Globus pallidus (tissue), 1 donor: ENCODE data around the gene SEL1L2.
A peak's percentile ranks its signal among the peaks of the same experiment; 100 is the strongest.

ENCODE experiments used
- DNase-seq: peaks from one replicate; pipeline ENCODE4 v3.0.0-alpha.2; 2015; ENCODE audit warnings: low spot score

The SEL1L2 gene

GRCh38 chr20:13863244-13863643, 127.2 kb downstream of the SEL1L2 start:
- no peak for DNase-seq

GRCh38 chr20:13862245-13862644, 128.2 kb downstream of the SEL1L2 start:
- no peak for DNase-seq

GRCh38 chr20:13858871-13859270, 131.5 kb downstream of the SEL1L2 start:
- DNase-seq = no peak

GRCh38 chr20:13858439-13858838, 132.0 kb downstream of the SEL1L2 start:
- no peak for DNase-seq

- peak; percentile 28 for DNase-seq
These were observed 132.5 kb downstream of the SEL1L2 start for GRCh38 chr20:13857961-13858360.

GRCh38 chr20:13857304-13857703, 133.1 kb downstream of the SEL1L2 start:
- DNase-seq = peak; percentile 25

GRCh38 chr20:13856354-13856753, 134.1 kb downstream of the SEL1L2 start:
- DNase-seq = peak; percentile 86

- no peak for DNase-seq
These were observed 134.8 kb downstream of the SEL1L2 start for GRCh38 chr20:13855613-13856012.

GRCh38 chr20:13852306-13852705, 138.1 kb downstream of the SEL1L2 start:
- DNase-seq = no peak

GRCh38 chr20:13851279-13851678, 139.1 kb downstream of the SEL1L2 start:
- DNase-seq = no peak

- DNase-seq = no peak
These were observed 146.1 kb downstream of the SEL1L2 start for GRCh38 chr20:13844296-13844695.

- no peak for DNase-seq
These were observed 149.2 kb downstream of the SEL1L2 start for GRCh38 chr20:13841206-13841605.

- no peak for DNase-seq
These were observed 150.3 kb downstream of the SEL1L2 start for GRCh38 chr20:13840093-13840465.

- no peak for DNase-seq
These were observed 150.9 kb downstream of the SEL1L2 start for GRCh38 chr20:13839421-13840092.

GRCh38 chr20:13838664-13839063, 151.8 kb downstream of the SEL1L2 start:
- DNase-seq = no peak

GRCh38 chr20:13831476-13831875, 158.9 kb downstream of the SEL1L2 start:
- no peak for DNase-seq

- DNase-seq = no peak
These were observed 164.9 kb downstream of the SEL1L2 start for GRCh38 chr20:13825465-13825864.

GRCh38 chr20:13824459-13824858, 166.0 kb downstream of the SEL1L2 start:
- DNase-seq = no peak

GRCh38 chr20:13822459-13822858, 168.0 kb downstream of the SEL1L2 start:
- DNase-seq = no peak

- no peak for DNase-seq
These were observed 168.5 kb downstream of the SEL1L2 start for GRCh38 chr20:13821876-13822275.

GRCh38 chr20:13819885-13820645, 170.3 kb downstream of the SEL1L2 start:
- DNase-seq = peak; percentile 25

- no peak for DNase-seq
These were observed 173.1 kb downstream of the SEL1L2 start for GRCh38 chr20:13817342-13817741.

- no peak for DNase-seq
These were observed 173.7 kb downstream of the SEL1L2 start for GRCh38 chr20:13816757-13817156.

- DNase-seq = no peak
These were observed 175.7 kb downstream of the SEL1L2 start for GRCh38 chr20:13814672-13815071.
